HAP-1 (cell line): ENCODE measurements around the gene ALS2.
"Not testable (repeated sequence)": the region's sequence is repeated elsewhere in the genome, so short reads cannot be mapped to it uniquely, and the experiment has no call there.

Experiments
- DNase-seq, 2 experiments: peaks; one replicate each; pipeline ENCODE4 v3.0.0-alpha.2; 2016 to 2020; ENCODE audit warnings: low spot score in 2 of 2
- H3K27me3 ChIP-seq: fragments of 250-450 bp; sonication (Bioruptor Pico); 2 replicates; pipeline ENCODE4 v1.5.1; 2020; ENCODE audit warnings: low read depth, mild to moderate bottlenecking, moderate library complexity
- H3K36me3 ChIP-seq: fragments of 250-450 bp; sonication (Bioruptor Pico); replicated peaks from 2 replicates; pipeline ENCODE4 v1.5.1; 2020; ENCODE audit warnings: mild to moderate bottlenecking
- H3K4me1 ChIP-seq: fragments of 250-450 bp; sonication (Bioruptor Pico); 2 replicates; pipeline ENCODE4 v1.5.1; 2020; ENCODE audit warnings: mild to moderate bottlenecking
- H3K4me3 ChIP-seq: fragments of 250-450 bp; sonication (Bioruptor Pico); 2 replicates; pipeline ENCODE4 v1.5.1; 2020; ENCODE audit warnings: mild to moderate bottlenecking, moderate library complexity
- H3K9me3 ChIP-seq: fragments of 250-450 bp; sonication (Bioruptor Pico); 2 replicates; pipeline ENCODE4 v1.5.1; 2020; ENCODE audit warnings: mild to moderate bottlenecking, moderate library complexity
- in situ Hi-C: fragments of 300-500 bp; cut with MboI; formaldehyde crosslinking; loops from 3 replicates; pipeline ENCODE4 v1.14.3; 2020; ENCODE audit warnings: low sequenced_read_pairs, inconsistent platforms, mixed read lengths

ALS2 gene

GRCh38 chr2:201806442-201807170 lies 25.9 kb upstream of the ALS2 start, which contains the start of gene CDK15:
TSS of gene CDK15 (plus strand) at chr2:201806537. CDS start at chr2:201806665, 128 bp downstream.
- no peaks in the 10 kb centered on the region for H3K36me3 ChIP-seq
- H3K27me3 ChIP-seq = no peaks in the 10 kb centered on the region
- no peak for DNase-seq
- H3K9me3 ChIP-seq = no peaks in the 10 kb centered on the region
- H3K4me3 ChIP-seq = no peak within 1 kb of the TSS
- no peaks in the 10 kb centered on the region for H3K4me1 ChIP-seq
- in situ Hi-C loops = no loop called here

DNA sequence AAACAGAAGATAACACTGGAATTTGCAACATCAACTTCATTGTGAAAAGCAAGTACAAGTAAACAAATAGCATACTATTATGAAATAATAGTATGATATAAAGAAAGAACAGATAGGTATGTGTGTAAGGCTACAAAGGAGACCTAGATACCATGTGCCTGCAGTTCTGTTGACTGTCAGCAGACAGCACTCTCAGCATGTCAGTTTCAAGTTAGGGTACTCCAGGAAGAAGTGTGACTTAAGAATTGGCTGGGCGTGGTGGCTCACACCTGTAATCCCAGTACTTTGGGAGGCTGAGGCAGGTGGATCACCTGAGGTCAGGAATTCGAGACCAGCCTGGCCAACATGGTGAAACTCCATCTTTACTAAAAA lies 18.2 kb upstream of the ALS2 start:
- in situ Hi-C loops = loop anchor here (25.0 kb wide), 1 partner anchor 388 kb away; no protein-coding TSS in a partner anchor
- not testable (repeated sequence) for H3K27me3 ChIP-seq, H3K9me3 ChIP-seq, DNase-seq, H3K4me3 ChIP-seq, H3K4me1 ChIP-seq, H3K36me3 ChIP-seq

GRCh38 chr2:201798252-201798913 lies 17.6 kb upstream of the ALS2 start:
- H3K4me1 ChIP-seq = peaks cover 8% of the 10 kb centered on the region
- H3K4me3 ChIP-seq = no peak overlapping the region
- no peaks in the 10 kb centered on the region for H3K9me3 ChIP-seq
- H3K36me3 ChIP-seq = no peaks in the 10 kb centered on the region
- no peak for DNase-seq
- in situ Hi-C loops = loop anchor here (25.0 kb wide), 1 partner anchor 389 kb away; no protein-coding TSS in a partner anchor
- H3K27me3 ChIP-seq = no peaks in the 10 kb centered on the region

GRCh38 chr2:201797175-201797840 lies 16.6 kb upstream of the ALS2 start:
- peaks cover 8% of the 10 kb centered on the region for H3K4me1 ChIP-seq
- in situ Hi-C loops = loop anchor here (25.0 kb wide), 1 partner anchor 390 kb away; no protein-coding TSS in a partner anchor
- no peaks in the 10 kb centered on the region for H3K9me3 ChIP-seq
- H3K27me3 ChIP-seq = no peaks in the 10 kb centered on the region
- DNase-seq = no peak
- H3K36me3 ChIP-seq = no peaks in the 10 kb centered on the region
- no peak overlapping the region for H3K4me3 ChIP-seq

DNA sequence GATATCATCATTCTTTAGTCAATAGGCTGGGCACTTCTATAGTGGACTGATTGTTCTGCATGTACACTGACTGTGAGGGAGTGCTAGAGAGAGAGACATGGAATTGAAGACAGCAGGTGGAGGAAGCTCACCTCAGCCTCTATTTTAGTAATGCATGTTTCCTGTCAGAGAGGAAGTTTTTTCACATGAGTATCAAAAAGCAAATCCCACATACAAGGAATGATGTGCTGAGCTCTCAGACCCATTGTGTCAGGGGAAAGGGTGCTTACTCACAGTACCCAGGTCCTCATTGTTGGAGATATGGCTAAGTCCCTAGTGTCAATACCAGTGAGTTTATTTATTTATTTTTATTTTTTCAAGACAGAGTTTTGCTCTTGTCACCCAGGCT lies 15.7 kb upstream of the ALS2 start:
- DNase-seq = no peak
- H3K4me3 ChIP-seq = no peak overlapping the region
- no peaks in the 10 kb centered on the region for H3K9me3 ChIP-seq
- peaks cover 8% of the 10 kb centered on the region for H3K4me1 ChIP-seq
- H3K36me3 ChIP-seq = no peaks in the 10 kb centered on the region
- in situ Hi-C loops = loop anchor here (25.0 kb wide), 1 partner anchor 391 kb away; no protein-coding TSS in a partner anchor
- no peaks in the 10 kb centered on the region for H3K27me3 ChIP-seq

DNA sequence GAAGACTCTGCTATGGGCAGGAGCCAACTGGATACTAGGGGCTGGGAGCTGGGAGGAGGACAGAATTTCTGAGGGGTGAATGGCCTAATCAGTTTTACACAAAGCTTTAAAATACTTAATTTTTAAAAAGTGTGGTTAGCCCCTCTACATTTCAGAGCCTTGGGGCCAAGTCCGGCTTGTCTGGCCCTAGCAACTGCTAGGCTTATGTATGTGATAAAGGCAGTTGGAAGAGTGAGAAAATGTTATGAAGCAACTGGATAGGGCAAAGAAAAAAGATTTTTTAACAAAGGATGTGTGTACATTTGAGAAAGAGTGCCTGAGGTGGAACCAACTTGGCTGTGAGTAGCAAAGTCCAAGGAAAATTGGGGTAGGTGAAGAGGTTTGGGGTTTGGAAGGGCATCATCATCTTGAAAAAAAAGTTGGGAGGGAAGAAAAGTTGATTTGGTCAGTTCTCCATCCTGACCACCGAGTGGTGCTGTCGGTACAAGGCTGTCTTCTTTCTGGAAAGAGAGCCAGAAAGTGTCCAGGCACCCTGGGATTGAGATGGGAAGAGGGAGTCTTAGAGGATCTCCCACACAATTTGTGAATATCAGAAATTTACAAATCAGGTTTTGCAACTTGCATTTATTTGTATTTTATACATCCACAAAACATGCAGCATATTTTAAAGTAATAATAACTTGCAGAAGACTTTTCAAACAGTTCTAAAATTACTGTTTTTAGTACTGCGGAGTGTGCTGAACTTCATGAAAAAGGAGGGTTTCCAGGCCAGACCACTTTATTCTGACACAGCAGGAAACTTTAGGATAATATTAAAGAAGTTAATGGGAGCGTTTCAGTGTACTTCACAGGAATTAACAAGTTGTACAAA lies 15.1 kb upstream of the ALS2 start:
- H3K36me3 ChIP-seq = no peaks in the 10 kb centered on the region
- H3K9me3 ChIP-seq = no peaks in the 10 kb centered on the region
- in situ Hi-C loops = loop anchor here (25.0 kb wide), 1 partner anchor 391 kb away; no protein-coding TSS in a partner anchor
- no peaks in the 10 kb centered on the region for H3K27me3 ChIP-seq
- peaks cover 8% of the 10 kb centered on the region for H3K4me1 ChIP-seq
- peak; percentile 54 to 61 for DNase-seq
- H3K4me3 ChIP-seq = no peak overlapping the region

- no peaks in the 10 kb centered on the region for H3K36me3 ChIP-seq
- DNase-seq = no peak
- in situ Hi-C loops = loop anchor here (25.0 kb wide), 1 partner anchor 393 kb away; no protein-coding TSS in a partner anchor
- no peaks in the 10 kb centered on the region for H3K27me3 ChIP-seq
- H3K9me3 ChIP-seq = no peaks in the 10 kb centered on the region
- no peak overlapping the region for H3K4me3 ChIP-seq
- peaks cover 8% of the 10 kb centered on the region for H3K4me1 ChIP-seq
Observed at GRCh38 chr2:201794294-201794693, 13.6 kb upstream of the ALS2 start.

DNA sequence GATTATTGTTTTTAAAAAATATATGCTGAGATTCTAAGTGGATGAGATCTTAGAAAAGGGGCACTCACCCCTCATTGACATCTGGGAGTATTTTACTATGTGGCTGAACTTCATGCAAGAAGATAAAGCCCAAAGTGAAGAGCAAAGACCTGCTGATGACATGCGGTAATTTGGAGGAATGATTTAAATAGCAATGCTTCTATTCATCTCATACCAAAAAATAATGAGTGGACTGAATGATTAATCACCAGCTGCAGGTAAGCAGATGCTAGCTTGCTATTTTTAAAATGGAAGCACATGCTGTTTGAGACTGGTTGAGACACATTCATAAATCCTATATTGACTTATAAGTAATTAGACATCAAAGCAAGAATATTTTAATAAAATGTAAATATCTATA lies 12.9 kb upstream of the ALS2 start:
- Histone ChIP-seq H3K27me3 (no peaks in the 10 kb centered on the region), H3K9me3 (no peaks in the 10 kb centered on the region), H3K36me3 (no peaks in the 10 kb centered on the region), H3K4me1 (peaks cover 8% of the 10 kb centered on the region), H3K4me3 (no peak overlapping the region)
- DNase-seq = no peak
- in situ Hi-C loops = loop anchor here (25.0 kb wide), 1 partner anchor 394 kb away; no protein-coding TSS in a partner anchor

GRCh38 chr2:201790989-201791388 lies 10.3 kb upstream of the ALS2 start:
- Histone ChIP-seq H3K36me3 (no peaks in the 10 kb centered on the region), H3K27me3 (no peaks in the 10 kb centered on the region), H3K4me3 (no peak overlapping the region), H3K4me1 (peaks cover 8% of the 10 kb centered on the region), H3K9me3 (no peaks in the 10 kb centered on the region)
- no peak for DNase-seq
- in situ Hi-C loops = loop anchor here (25.0 kb wide), 1 partner anchor 396 kb away; no protein-coding TSS in a partner anchor

DNA sequence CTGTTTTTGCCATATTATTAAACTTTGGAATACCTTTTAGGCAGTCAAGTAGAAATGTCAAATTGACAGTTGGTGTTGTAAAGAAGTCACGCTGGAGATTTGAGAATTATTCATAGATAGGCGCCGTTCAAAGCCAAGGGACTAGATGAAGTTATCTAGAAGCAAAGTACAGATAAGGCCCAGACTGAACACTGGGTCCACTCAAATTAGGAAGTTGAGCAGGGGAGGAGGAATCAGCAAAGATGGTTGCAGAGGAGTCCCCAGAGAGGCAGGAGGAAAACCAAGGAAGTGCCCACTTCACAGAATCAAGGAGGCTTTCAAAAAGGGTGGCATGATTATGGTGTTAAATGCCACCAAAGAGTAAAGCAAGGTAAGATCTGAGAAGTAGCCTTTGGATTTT lies 9.6 kb upstream of the ALS2 start:
- Histone ChIP-seq H3K4me3 (no peak overlapping the region), H3K27me3 (no peaks in the 10 kb centered on the region), H3K36me3 (no peaks in the 10 kb centered on the region), H3K9me3 (no peaks in the 10 kb centered on the region), H3K4me1 (peaks cover 8% of the 10 kb centered on the region)
- in situ Hi-C loops = loop anchor here (25.0 kb wide), 1 partner anchor 397 kb away; no protein-coding TSS in a partner anchor
- DNase-seq = no peak

- Histone ChIP-seq H3K9me3 (no peaks in the 10 kb centered on the region), H3K27me3 (no peaks in the 10 kb centered on the region), H3K4me3 (no peak overlapping the region), H3K4me1 (peaks cover 6% of the 10 kb centered on the region), H3K36me3 (no peaks in the 10 kb centered on the region)
- in situ Hi-C loops = loop anchor here (25.0 kb wide), 1 partner anchor 398 kb away; no protein-coding TSS in a partner anchor
- DNase-seq = no peak
Observed at GRCh38 chr2:201789395-201789794, 8.7 kb upstream of the ALS2 start.

DNA sequence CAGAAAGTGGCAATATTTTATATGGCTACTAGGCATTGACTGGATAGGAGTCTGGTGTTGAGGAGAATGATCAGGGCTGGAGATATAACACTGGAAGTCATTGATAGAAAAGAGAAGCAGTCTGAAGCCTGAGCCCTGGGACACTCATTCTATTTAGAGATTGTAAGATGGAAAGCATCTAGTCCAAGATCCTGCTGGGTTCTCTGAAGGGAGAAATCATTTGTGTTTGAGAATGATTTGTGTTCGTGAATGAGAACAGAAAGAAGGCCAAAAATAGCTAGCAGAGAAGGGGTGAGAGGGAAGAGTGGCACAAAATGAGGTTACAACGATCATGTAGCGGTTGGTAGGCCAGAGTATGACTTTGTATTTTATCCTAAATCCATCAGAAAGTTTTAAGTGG lies 7.6 kb upstream of the ALS2 start:
- DNase-seq = no peak
- in situ Hi-C loops = loop anchor here (25.0 kb wide), 1 partner anchor 399 kb away; no protein-coding TSS in a partner anchor

DNA sequence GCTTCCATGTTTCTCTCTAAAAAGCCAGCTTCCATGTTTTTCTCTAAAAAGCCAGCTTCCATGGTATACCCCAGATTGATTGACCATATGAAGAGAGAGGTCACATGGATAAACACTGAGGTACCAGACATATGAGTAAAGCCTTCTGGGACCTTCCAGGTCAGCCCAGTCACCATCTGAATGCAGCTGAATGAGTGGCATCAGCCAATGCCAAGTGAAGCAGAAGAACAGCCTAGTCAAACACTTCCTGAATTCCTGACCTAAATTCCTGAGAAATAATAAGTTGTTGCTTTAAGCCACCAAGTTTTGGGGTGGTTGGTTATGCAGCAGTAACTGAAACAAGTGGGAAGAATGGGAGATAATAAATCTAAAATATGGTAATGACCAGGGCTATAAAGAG lies 5.7 kb upstream of the ALS2 start:
- no peaks in the 10 kb centered on the region for H3K36me3 ChIP-seq
- DNase-seq = no peak
- H3K27me3 ChIP-seq = no peaks in the 10 kb centered on the region
- H3K9me3 ChIP-seq = no peaks in the 10 kb centered on the region
- peaks cover 2% of the 10 kb centered on the region; the same call in 1 of the 2 replicates for H3K4me1 ChIP-seq
- H3K4me3 ChIP-seq = no peak overlapping the region
- in situ Hi-C loops = loop anchor here (25.0 kb wide), 1 partner anchor 401 kb away; no protein-coding TSS in a partner anchor

More for the DNA sequence above, 7.6 kb upstream of the ALS2 start:
- no peaks in the 10 kb centered on the region for H3K27me3 ChIP-seq
- H3K4me1 ChIP-seq = no peaks in the 10 kb centered on the region
- H3K4me3 ChIP-seq = no peak overlapping the region
- no peaks in the 10 kb centered on the region for H3K9me3 ChIP-seq
- no peaks in the 10 kb centered on the region for H3K36me3 ChIP-seq
